GM23338 (cell line): Measurements from ENCODE around the gene PJA1. TPM values are rescaled to one million over a fixed set of nuclear protein-coding genes. Genes with fewer than 3 reads are reported as not detected.

ENCODE experiments used
- ATAC-seq: fragments of 200-7000 bp; cut with Tn5 transposase; 3 replicates; pipeline ENCODE4 v1.9.1; 2020
- DNase-seq: peaks from one replicate; pipeline ENCODE4 v3.0.0-alpha.2; 2015; ENCODE audit warnings: low spot score
- H2AFZ ChIP-seq: fragments of 200-600 bp; sonication (generic); 2 replicates; pipeline ENCODE4 v1.8.0; 2016; ENCODE audit warnings: antibody characterized with exemption, mild to moderate bottlenecking, moderate library complexity
- H3F3A ChIP-seq: fragments of 200-600 bp; sonication (generic); replicated peaks from 2 replicates; pipeline ENCODE4 v1.8.0; 2017; ENCODE audit warnings: antibody characterized with exemption, mixed run types, low read depth
- H3K27ac ChIP-seq: fragments of 200-600 bp; sonication (generic); 2 replicates; pipeline ENCODE4 v1.6.1; 2016; ENCODE audit warnings: low read depth
- H3K27me3 ChIP-seq: fragments of 200-600 bp; sonication (generic); 2 replicates; pipeline ENCODE4 v1.8.0; 2016; ENCODE audit warnings: mild to moderate bottlenecking, mixed run types, moderate library complexity; ENCODE audit not compliant: insufficient read depth
- H3K36me3 ChIP-seq: fragments of 200-600 bp; sonication (generic); 2 replicates; pipeline ENCODE4 v1.8.0; 2016; ENCODE audit warnings: mild to moderate bottlenecking; ENCODE audit not compliant: insufficient read depth
- H3K4me1 ChIP-seq: fragments of 200-600 bp; sonication (generic); 2 replicates; pipeline ENCODE4 v1.8.0; 2016; ENCODE audit warnings: mild to moderate bottlenecking, moderate library complexity; ENCODE audit not compliant: insufficient read depth
- H3K4me2 ChIP-seq: fragments of 200-600 bp; sonication (generic); 2 replicates; pipeline ENCODE4 v1.7.1; 2017; ENCODE audit warnings: mixed run types
- H3K4me3 ChIP-seq: fragments of 200-600 bp; sonication (generic); 2 replicates; pipeline ENCODE4 v1.6.1; 2016; ENCODE audit warnings: mixed run types
- H3K79me2 ChIP-seq: fragments of 200-600 bp; sonication (generic); replicated peaks from 2 replicates; pipeline ENCODE4 v1.8.0; 2017; ENCODE audit warnings: mild to moderate bottlenecking; ENCODE audit not compliant: insufficient read depth
- H3K9me2 ChIP-seq: fragments of 200-600 bp; sonication (generic); 2 replicates; pipeline ENCODE4 v1.8.0; 2017; ENCODE audit not compliant: insufficient read depth
- H4K20me1 ChIP-seq: fragments of 200-600 bp; sonication (generic); replicated peaks from 2 replicates; pipeline ENCODE4 v1.8.0; 2017; ENCODE audit warnings: mild to moderate bottlenecking; ENCODE audit not compliant: insufficient read depth
- H3K27ac Mint-ChIP-seq: 2 replicates; pipeline ENCODE4 v1.8.0; 2020; ENCODE audit warnings: inconsistent platforms, mild to moderate bottlenecking, moderate library complexity, mixed read lengths
- H3K27me3 Mint-ChIP-seq: 3 replicates; pipeline ENCODE4 v1.8.0; 2022; ENCODE audit warnings: low read depth, mild to moderate bottlenecking, moderate library complexity, mixed read lengths, inconsistent platforms; ENCODE audit not compliant: insufficient read depth, poor library complexity
- H3K36me3 Mint-ChIP-seq: 3 replicates; pipeline ENCODE4 v1.8.0; 2021; ENCODE audit warnings: low read depth, mild to moderate bottlenecking, inconsistent platforms, moderate library complexity, mixed read lengths
- H3K4me1 Mint-ChIP-seq: 3 replicates; pipeline ENCODE4 v1.8.0; 2020; ENCODE audit warnings: mild to moderate bottlenecking, inconsistent platforms, mixed read lengths
- H3K4me3 Mint-ChIP-seq: 3 replicates; pipeline ENCODE4 v1.8.0; 2021; ENCODE audit warnings: moderate library complexity, mild to moderate bottlenecking, inconsistent platforms, mixed read lengths
- H3K9me3 Mint-ChIP-seq: 3 replicates; pipeline ENCODE4 v1.8.0; 2020; ENCODE audit warnings: moderate library complexity, mild to moderate bottlenecking, inconsistent platforms, mixed read lengths
- CREB1 ChIP-seq: fragments of 250-450 bp; sonication (Bioruptor Pico); IDR thresholded peaks from 2 replicates; pipeline ENCODE4 v1.5.0; 2020; ENCODE audit warnings: low read depth, mild to moderate bottlenecking, moderate library complexity
- ETS1 ChIP-seq: IDR thresholded peaks from 2 replicates; pipeline ENCODE4 v1.6.1; 2016; ENCODE audit warnings: antibody characterized with exemption
- NANOG ChIP-seq: IDR thresholded peaks from 2 replicates; pipeline ENCODE4 v1.6.1; 2016; ENCODE audit warnings: antibody characterized with exemption, borderline replicate concordance
- POLR2AphosphoS5 ChIP-seq: IDR thresholded peaks from 2 replicates; pipeline ENCODE4 v1.6.1; 2016; ENCODE audit warnings: antibody characterized with exemption, low read depth
- polyA plus RNA-seq: library from polyadenylated mRNA; unstranded; fragments of >200 nt; fragmentation: Nextera tagmentation; extraction: Ambion mirVana; gene quantifications from 2 replicates; pipeline ENCODE4 v1.2.1, GENCODE V29; 2016
- total RNA-seq: library from RNA; depleted of rRNA; stranded (reverse); fragments of >200 nt; shearing (Covaris generic); gene quantifications from 2 replicates; pipeline ENCODE4 v1.2.3, GENCODE V29; 2014
- TF ChIP-seq, protein P1 (sequence below): fragments of 250-450 bp; sonication (Bioruptor Pico); IDR thresholded peaks from 2 replicates; pipeline ENCODE4 v1.5.0; 2020; ENCODE audit warnings: mild to moderate bottlenecking, moderate library complexity
- TF ChIP-seq, protein P2 (sequence below): IDR thresholded peaks from one replicate; pipeline ENCODE4 v1.6.1; 2018; ENCODE audit warnings: antibody characterized with exemption; ENCODE audit not compliant: unreplicated experiment

PJA1 gene
- total and polyA plus RNA-seq, 2 experiments from 2014 or later: 25.2 to 31.3 TPM

DNA sequence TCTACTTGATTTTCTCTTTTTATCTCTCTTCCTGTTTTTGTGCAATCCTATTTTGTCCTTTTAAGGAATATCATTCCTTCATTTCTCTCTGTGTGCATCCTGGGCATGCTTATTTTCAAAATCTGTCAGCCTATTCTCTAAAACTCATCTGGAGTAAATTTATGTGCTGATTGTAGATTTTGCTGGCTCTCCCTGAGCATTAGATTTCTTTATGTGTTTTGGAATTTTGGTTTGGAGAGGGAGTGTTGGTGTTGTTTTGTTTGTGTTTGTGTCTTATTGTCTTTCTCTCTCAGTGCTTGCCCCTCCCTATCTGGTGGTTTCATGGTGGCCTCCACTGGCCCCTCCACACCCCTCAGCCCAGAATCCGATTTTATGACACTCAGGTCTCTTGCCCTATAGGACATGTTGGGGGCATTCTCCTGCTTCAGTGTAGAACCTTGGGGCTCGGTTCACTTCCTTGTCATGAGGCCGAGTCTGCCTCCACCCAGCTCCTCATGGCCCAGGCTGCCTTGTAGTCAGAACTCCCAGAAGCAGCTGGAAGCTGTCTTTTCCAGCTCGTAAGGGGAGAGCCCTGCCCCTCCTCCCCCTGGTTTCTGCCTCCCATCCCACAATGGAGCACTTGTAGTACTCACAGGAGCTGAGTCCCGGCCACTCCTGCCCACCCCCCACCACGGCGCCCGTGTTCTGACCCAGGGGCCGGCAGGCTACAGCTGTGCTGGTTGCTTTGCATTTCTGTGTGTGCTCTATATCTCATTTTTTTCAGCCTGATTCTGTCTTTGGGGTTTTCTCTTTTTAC, 24.5 kb upstream of the PJA1 start:
- Histone ChIP-seq H3K27me3 (no peaks in the 10 kb centered on the region), H3K36me3 (no peaks in the 10 kb centered on the region), H4K20me1 (no peaks in the 10 kb centered on the region), H3K4me2 (no peak overlapping the region), H2AFZ (no peak overlapping the region; the same call in 1 of the 2 replicates), H3F3A (no peaks in the 10 kb centered on the region), H3K4me3 (no peak overlapping the region), H3K79me2 (no peaks in the 10 kb centered on the region), H3K4me1 (no peaks in the 10 kb centered on the region), H3K9me2 (no peaks in the 10 kb centered on the region), H3K27ac (no peak overlapping the region)
- Mint-ChIP-seq H3K27ac (no peak overlapping the region), H3K4me1 (peaks cover 8% of the 10 kb centered on the region), H3K27me3 (peaks cover 1% of the 10 kb centered on the region), H3K4me3 (no peak overlapping the region), H3K9me3 (no peaks in the 10 kb centered on the region; the same call in 2 of the 3 replicates), H3K36me3 (no peaks in the 10 kb centered on the region; the same call in 2 of the 3 replicates)
- DNase-seq (no peak), ATAC-seq (peak; percentile 46)
- TF ChIP-seq, protein P1, sequence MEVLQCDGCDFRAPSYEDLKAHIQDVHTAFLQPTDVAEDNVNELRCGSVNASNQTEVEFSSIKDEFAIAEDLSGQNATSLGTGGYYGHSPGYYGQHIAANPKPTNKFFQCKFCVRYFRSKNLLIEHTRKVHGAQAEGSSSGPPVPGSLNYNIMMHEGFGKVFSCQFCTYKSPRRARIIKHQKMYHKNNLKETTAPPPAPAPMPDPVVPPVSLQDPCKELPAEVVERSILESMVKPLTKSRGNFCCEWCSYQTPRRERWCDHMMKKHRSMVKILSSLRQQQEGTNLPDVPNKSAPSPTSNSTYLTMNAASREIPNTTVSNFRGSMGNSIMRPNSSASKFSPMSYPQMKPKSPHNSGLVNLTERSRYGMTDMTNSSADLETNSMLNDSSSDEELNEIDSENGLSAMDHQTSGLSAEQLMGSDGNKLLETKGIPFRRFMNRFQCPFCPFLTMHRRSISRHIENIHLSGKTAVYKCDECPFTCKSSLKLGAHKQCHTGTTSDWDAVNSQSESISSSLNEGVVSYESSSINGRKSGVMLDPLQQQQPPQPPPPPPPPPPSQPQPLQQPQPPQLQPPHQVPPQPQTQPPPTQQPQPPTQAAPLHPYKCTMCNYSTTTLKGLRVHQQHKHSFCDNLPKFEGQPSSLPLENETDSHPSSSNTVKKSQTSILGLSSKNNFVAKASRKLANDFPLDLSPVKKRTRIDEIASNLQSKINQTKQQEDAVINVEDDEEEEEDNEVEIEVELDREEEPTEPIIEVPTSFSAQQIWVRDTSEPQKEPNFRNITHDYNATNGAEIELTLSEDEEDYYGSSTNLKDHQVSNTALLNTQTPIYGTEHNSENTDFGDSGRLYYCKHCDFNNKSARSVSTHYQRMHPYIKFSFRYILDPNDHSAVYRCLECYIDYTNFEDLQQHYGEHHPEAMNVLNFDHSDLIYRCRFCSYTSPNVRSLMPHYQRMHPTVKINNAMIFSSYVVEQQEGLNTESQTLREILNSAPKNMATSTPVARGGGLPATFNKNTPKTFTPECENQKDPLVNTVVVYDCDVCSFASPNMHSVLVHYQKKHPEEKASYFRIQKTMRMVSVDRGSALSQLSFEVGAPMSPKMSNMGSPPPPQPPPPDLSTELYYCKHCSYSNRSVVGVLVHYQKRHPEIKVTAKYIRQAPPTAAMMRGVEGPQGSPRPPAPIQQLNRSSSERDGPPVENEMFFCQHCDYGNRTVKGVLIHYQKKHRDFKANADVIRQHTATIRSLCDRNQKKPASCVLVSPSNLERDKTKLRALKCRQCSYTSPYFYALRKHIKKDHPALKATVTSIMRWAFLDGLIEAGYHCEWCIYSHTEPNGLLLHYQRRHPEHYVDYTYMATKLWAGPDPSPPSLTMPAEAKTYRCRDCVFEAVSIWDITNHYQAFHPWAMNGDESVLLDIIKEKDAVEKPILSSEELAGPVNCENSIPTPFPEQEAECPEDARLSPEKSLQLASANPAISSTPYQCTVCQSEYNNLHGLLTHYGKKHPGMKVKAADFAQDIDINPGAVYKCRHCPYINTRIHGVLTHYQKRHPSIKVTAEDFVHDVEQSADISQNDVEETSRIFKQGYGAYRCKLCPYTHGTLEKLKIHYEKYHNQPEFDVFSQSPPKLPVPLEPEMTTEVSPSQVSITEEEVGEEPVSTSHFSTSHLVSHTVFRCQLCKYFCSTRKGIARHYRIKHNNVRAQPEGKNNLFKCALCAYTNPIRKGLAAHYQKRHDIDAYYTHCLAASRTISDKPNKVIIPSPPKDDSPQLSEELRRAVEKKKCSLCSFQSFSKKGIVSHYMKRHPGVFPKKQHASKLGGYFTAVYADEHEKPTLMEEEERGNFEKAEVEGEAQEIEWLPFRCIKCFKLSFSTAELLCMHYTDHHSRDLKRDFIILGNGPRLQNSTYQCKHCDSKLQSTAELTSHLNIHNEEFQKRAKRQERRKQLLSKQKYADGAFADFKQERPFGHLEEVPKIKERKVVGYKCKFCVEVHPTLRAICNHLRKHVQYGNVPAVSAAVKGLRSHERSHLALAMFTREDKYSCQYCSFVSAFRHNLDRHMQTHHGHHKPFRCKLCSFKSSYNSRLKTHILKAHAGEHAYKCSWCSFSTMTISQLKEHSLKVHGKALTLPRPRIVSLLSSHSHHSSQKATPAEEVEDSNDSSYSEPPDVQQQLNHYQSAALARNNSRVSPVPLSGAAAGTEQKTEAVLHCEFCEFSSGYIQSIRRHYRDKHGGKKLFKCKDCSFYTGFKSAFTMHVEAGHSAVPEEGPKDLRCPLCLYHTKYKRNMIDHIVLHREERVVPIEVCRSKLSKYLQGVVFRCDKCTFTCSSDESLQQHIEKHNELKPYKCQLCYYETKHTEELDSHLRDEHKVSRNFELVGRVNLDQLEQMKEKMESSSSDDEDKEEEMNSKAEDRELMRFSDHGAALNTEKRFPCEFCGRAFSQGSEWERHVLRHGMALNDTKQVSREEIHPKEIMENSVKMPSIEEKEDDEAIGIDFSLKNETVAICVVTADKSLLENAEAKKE (CRISPR knock-in tag): no peak
- TF ChIP-seq ETS1 (no peak), CREB1 (CRISPR knock-in tag) (no peak), NANOG (no peak), POLR2AphosphoS5 (no peak)
- TF ChIP-seq, protein P2, sequence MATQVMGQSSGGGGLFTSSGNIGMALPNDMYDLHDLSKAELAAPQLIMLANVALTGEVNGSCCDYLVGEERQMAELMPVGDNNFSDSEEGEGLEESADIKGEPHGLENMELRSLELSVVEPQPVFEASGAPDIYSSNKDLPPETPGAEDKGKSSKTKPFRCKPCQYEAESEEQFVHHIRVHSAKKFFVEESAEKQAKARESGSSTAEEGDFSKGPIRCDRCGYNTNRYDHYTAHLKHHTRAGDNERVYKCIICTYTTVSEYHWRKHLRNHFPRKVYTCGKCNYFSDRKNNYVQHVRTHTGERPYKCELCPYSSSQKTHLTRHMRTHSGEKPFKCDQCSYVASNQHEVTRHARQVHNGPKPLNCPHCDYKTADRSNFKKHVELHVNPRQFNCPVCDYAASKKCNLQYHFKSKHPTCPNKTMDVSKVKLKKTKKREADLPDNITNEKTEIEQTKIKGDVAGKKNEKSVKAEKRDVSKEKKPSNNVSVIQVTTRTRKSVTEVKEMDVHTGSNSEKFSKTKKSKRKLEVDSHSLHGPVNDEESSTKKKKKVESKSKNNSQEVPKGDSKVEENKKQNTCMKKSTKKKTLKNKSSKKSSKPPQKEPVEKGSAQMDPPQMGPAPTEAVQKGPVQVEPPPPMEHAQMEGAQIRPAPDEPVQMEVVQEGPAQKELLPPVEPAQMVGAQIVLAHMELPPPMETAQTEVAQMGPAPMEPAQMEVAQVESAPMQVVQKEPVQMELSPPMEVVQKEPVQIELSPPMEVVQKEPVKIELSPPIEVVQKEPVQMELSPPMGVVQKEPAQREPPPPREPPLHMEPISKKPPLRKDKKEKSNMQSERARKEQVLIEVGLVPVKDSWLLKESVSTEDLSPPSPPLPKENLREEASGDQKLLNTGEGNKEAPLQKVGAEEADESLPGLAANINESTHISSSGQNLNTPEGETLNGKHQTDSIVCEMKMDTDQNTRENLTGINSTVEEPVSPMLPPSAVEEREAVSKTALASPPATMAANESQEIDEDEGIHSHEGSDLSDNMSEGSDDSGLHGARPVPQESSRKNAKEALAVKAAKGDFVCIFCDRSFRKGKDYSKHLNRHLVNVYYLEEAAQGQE: no peak
